ENCODE measurements around the gene SYNC.
"Not testable (repeated sequence)": the region's sequence is repeated elsewhere in the genome, so short reads cannot be mapped to it uniquely, and the experiment has no call there.

SYNC gene

DNA sequence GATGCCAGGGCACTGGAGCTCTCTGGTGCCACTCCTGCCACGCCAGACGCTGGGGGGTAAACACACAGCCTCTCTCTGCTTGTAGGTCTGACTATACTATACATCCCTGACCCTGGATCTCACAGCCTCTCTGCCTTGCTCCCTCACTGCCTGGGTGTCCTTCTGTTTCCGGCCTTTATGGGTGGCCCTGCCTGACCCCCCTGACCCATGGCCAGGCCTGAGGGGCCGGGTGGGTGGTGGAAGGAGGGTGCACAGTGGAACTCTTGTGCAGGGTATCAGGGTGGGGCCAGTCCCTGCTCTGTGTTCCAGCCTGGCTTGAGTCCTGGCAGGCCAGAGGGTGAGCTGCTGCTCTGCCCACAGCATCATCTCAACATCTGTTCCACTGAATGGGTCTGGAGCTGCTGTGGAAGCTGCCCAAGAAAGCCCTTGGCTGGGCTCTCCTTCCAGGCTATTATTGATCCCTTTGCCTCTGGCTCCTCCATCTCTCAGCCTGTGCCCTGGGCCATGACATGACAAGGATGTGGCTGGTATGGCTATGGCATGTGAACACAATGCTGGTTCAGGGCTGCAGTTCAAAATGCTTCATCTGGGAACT, 17.2 kb upstream of the SYNC start:
- DNase-seq, result no peak

DNA sequence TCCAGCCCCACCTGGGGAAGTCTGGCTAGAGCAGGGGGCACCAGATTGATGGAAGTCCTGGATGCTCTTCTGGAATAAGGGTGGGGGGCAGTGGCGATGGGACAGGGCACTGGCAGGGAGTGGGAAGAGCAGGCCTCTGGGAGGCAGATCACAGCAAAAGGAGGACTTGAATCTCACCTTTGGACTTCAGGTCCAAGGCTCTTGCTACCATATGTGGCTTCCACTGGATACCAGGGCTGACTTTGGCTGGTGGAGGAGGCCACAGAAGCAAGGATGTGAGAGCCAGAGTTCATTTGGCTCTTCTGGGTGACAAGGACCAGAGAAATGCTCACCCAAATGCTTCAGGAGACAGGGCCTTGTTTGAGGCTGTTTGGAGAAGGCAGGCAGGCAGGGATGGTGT, 16.0 kb upstream of the SYNC start:
- DNase-seq, result no peak

DNA sequence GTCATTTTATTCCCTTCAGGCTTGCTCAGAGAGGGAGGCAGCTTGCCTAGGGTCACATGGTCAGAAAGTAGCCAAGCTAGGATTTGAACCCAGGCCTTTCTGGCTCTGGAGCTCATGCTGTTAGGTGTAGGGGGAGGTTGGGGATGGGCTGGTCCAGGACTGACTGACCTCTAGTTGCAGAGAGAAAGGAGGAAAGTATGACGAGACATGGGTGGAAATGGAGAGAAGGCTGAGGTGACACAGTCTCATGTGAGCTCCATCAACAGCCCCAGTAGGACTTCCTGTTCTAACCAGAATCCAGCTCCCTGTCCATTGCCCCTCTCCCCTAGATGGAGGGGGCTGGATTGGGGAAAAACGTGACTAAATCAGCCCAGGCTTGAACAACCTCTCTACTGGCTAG, 15.5 kb upstream of the SYNC start:
- no peak for DNase-seq

DNA sequence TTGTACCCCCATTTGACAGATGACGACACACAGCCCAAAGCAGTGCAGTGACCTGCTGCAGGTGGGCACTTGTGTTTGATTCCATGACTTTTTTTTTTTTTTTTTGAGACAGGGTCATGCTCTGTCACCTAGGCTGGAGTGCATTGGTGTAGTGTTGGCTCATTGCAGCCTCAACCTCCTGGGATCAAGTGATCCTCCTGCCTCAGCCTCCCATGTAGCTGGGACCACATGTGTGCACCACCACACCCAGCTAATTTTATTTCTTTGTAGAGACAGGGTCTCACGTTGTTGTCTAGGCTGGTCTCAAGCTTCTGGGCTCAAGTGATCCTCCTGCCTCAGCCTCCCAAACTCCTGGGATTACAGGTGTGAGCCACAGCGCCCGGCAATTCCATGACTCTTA, 14.9 kb upstream of the SYNC start:
- DNase-seq, result no peak

DNA sequence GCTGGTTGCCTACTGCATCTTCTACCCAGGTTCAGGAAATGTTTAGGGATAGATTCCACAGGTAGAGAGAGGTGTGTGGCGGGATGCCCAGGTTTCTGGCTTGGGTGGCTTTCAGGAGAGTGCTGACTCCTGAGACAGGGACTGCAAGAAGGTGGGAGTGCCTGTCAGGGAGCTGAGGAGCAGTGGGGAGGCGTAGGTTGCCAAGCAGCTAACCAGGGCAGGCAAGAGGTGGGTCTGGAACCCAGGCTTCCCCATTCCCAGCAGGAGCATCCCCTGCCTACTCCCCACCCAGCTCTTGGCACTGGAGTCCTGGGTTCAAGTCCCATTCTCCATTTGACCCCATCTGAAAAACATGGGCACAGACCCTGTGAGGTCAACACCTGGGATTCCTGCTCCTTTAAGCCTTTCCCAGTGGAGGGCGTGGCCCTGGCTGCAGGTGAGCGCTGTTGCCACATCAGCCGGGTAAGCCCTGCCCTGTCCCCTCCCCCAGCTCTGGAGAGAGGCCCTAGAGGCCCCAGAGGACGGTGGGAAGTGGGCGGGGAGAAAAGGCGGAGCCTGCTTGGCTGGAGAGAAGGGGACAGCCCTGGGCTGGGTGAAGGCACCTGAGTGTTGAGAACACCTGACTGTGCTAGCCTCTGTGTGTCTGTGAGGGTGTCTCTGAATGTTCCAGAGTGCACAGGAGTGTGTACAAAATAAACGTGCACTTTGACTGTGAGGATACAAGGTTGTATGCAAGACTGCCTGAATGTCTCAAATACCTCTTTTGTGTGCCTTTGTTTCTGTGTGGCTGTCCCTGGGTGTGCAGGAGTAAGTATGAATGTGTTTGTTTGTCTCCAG, 14.0 kb upstream of the SYNC start:
- DNase-seq, result peak; percentile 46

DNA sequence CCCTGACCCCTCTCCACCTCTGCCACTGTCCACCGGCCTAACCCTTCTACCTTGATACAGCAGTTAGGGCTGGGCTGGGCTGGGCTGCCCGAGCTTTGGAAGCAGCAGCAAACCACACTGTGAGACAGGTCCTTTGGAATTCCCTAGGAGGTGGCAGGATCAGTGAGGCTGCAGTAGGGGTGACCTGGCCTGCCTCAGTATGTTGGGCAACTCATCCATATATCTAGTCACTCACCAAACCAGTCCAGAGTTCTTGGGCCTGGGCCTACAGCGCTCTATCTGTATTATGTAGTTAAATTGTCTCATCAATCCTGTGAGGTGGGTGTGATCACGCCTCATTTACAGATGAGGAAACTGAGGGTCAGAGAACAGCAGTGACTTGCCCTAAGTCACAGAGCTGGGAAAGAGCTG, 13.3 kb upstream of the SYNC start:
- no peak for DNase-seq

DNA sequence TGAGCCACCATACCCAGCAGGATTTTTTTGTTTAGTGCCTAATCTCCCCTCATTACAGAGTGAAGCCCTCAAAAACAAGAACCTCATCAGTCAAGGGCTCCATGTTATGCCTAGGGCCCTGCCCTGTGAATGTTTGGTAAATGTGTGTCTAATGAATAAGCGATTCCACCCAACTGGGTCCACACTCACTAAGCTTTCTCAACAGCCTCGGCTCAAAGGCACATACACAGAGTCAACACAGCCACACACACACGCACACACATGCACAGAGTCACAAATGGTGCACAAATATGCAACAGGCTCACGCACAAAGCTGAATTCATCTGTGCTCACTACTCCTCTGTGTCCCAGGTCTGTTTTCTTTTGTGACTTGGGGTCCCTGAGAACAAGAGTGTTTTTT, 11.7 kb upstream of the SYNC start:
- DNase-seq, result no peak

DNA sequence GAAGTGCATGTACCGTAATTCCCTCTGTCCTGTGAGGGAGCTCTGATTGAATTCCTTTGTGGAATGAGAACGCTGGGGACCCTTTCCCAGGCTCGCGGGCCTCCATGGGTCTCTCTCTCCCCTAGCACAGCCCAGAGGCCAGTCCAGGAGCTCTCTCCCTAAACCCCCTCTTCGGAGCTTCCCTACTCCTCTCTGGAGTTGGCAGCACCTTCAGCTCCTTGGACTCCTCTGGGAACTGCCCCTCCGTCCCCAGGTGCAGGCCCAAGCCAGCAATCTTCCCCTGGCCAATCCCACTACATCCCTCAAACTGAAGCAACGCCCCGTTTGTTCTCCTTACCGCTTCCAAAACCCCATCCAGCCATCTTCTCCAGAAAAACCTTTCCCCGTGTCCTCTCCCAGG, 10.5 kb upstream of the SYNC start:
- DNase-seq, result no peak

DNA sequence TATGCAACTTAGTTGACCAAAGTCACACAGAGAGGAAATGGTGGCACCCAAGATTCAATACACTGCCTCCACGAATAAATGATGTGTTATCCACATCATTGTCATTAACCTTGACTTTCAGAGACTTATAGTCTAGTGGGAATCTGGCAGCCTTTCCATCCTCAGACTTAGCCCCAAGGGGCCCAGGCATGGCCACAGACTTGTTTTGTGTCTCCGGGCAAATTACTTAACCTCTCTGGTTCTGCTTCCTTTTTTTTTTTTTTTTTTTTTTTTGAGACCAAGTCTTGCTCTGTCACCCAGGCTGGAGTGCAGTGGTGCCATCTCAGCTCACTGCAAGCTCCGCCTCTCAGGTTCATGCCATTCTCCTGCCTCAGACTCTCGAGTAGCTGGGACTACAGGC, 8.7 kb upstream of the SYNC start:
- DNase-seq, result not testable (repeated sequence)

DNA sequence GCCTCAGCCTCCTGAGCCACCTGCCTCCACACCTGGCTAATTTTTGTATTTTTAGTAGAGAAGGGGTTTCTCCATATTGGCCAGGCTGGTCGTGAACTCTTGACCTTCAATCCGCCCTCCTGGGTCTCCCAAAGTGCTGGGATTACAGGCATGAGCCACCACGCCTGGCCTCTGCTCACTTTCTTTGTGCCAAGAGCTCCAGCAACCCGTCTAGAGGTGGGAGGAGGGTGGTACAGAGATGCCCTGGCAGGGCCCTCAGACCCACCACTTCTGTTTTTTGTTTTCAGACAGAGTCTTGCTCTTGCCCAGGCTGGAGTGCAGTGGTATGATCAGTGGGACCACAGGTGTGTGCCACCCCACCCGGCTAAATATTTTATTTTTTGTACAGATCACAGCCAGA, 6.9 kb upstream of the SYNC start:
- no peak for DNase-seq

DNA sequence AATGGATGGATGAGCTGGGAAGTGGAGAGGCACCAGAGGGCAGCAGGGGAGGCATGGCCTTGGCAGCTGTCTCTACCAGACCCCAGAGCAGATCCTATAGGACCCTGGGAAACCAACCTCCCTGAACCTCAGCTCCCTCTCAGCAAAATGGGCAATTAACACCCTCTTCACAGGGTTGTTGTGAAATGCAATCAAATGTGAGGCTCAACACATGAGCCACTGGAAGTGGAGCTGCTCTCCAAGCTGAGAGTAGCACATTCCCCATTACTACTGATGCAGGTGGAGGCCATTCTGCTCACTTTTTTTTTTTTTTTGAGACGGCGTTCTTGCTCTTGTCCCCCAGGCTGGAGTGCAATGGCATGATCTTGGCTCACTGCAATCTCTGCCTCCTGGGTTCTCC, 6.5 kb upstream of the SYNC start:
- DNase-seq, result no peak

DNA sequence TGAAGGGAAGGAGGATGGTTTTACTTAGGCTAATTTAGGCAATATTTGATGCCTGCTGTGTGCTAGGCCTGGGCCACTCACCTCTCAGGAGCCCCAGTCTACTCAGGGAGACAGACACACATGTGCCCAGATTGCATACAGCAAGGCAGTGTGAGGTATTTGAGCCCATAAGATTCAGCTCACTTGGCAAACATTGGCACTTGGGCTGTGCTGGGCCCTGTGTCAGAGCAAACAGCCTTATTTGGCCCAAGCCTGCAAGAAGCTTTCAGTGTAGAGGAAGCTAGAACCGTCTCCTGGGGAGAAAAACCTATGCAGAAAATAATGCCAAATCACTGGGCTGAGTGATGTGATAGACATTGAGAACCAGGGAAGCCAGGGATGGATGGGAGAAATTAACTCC, 3.9 kb upstream of the SYNC start:
- DNase-seq, result no peak

DNA sequence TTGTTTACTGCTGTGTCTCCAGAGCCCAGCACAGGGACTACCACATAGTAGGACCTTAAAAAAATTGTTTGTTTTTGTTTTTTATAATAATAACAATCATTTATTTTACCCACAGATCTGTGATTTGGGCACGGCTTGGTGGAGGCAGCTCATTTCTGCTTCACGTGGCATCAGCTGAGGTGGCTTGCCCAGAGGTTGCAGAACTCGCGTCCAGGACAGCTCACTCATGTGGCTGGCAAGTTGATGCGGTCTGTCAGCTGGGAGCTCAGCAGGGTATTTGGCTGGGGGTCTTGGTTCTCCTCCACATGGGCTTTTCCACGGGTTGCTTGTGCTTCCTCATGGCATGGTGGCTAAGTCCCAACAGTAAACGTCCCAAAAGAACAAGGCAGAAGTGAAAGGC, 2.9 kb upstream of the SYNC start:
- DNase-seq, result no peak

DNA sequence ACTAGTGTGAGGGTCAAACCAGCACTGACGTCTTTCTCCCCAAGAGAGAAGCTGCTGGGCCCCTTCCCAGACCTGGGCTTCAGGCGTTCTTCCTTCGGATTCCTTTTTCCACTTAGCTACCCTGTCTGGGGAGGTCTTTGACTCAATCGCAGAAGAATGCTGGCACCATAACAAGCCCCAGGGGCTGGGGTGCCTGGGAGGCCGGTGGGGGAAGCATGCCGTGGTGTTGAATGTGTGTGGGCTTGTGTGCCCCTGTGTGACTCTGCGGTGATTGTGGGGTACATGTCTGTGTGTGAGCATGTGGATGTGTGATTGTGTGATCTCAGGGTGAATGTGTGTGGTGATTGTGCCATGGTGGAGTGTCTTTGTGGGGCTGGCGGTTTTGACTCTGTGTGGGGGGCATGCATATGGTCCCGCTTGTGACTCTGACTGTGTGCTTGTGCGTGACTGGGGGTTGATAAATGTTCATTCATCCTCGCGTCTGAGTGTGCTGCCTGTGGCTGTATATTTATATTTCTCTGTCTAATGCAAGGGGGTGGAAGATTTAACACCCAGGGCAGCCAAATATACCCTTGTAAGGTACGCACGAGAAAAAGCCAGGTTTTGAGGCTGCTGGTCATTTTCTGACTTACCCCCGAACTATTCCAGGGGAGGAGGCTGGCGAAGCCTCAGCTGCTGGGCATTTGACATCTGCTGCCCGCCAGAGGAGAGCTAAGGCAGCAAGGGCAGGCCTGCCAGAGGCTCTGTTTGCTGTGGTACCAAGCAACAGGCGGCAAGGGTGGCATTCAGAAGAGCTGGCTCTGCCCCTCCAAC, 1.1 kb upstream of the SYNC start:
- no peak for DNase-seq

DNA sequence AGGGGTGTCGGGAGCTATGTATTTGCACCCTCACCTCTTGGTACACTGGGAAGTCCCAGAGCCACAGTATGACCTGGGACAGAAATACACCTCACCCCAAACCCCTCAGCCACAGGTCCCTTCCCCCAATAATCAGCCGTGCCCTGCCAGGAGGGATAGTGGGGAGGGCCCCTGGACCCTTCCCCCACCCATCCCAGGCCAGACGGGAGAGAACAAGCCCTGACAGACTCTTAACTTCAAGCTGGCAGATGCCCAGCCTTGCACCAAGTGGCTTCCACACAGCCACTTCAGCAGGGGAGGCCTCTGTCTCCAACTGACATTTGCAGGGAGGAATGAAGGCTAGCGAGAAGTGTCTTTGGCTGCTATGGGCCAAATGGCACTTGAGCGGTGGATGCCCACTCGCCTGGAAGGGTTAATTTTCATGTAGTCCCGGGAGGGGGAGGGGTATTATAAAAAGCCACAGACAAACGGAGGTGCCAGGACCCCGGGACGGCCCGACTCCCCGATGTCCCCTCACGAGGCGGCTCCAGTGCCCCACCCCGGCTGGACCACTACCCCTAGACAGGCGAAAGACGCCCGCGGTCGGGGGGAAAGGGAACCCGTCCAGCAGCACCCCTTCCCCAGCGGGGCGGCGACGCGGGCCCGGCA, 495 bp downstream of the SYNC start:
- DNase-seq, result no peak

DNA sequence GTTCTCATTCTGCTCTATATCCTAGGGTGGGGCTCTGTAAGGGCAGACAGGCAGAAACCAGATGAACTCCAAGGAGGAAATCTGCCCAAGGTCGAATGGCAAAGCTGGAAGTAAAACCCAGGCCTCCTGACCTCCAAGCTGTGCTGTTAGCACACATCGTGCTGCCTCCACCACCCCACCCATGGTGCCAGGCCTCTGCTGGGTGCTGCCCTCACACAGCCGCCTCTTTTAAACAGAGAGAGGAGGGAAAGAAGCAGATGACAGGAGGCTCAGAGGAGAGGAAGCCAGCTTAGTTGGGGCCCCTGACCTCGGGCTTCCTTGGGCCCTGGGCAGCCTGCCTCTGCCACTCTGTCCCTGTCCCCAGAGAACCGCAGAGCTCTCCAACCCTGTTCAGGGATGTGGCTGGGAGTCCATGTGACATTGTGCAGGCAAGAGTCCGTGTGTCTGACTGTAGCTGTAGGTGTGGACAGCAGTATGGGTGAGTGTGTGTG, 1.1 kb downstream of the SYNC start:
- no peak for DNase-seq

DNA sequence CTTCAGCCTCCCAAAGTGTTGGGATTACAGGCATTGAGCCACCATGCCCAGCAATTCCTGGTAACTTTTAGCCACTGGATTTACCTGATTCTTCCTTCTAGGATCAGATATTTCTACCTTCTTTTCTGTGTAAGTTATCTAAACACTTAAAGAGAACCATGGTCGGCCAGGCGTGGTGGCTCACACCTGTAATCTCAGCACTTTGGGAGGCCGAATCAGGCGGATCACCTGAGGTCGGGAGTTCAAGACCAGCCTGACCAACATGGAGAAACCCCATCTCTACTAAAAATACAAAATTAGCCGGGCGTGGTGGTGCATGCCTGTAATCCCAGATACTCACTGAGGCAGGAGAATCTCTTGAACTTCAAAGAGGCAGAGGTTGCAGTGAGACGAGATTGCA, 5.6 kb downstream of the SYNC start:
- not testable (repeated sequence) for DNase-seq

DNA sequence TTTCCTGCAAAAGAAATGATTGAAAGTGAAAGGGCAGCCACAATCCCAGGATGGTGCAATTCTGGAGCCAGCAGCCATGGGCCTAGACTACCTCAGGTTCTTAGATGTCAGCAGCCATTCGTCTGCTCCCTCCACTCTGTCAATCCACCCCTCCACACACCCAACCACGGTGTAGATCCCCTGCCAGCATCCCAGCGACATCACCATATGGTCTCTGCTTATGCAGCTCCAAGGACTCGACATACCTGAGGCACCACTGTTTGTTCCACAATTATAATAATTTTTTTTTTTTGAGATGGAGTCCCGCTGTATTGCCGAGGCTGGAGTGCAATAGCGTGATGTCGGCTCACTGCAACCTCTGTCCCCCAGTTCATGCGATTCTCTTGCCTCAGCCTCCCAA, 6.5 kb downstream of the SYNC start:
- DNase-seq, result no peak

DNA sequence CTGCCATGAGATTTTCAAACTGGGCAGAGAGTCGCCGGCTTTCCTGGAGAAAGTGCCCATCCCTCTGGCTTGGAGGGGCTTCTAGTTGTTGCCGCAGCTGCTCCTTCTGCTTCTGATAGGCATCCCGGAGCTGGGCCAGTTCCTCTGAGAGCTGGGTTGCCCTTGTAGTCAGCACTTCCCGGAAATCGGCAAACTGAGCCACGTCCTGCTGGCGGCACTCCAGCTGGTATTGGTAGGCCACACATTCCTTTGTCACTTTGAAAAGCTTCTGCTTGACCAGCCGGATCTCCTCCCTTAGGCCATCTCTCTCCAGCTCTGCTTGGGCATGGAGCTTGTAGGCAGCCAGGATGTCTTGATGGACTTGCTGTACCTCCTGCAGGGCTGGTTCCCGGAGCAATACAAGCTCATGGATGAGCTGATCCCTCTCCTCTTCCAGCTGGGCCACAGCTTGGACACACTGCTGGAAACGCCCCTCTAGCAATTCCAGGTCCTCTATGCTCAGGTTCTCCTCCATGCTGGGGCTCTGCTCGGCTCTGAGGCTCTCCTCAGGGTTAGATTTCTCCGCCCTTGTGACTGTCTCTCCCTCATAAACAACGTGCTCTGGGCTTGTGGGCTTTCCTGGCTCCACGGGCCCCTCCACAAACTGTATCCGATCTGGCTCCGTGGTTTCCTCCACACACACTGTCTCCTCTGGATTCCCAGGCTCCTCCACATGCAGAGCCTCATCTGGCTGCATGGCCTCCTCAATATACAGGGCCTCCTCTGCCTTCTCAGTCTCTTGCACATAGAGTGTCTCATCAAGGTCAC, 7.3 kb downstream of the SYNC start:
- no peak for DNase-seq

DNA sequence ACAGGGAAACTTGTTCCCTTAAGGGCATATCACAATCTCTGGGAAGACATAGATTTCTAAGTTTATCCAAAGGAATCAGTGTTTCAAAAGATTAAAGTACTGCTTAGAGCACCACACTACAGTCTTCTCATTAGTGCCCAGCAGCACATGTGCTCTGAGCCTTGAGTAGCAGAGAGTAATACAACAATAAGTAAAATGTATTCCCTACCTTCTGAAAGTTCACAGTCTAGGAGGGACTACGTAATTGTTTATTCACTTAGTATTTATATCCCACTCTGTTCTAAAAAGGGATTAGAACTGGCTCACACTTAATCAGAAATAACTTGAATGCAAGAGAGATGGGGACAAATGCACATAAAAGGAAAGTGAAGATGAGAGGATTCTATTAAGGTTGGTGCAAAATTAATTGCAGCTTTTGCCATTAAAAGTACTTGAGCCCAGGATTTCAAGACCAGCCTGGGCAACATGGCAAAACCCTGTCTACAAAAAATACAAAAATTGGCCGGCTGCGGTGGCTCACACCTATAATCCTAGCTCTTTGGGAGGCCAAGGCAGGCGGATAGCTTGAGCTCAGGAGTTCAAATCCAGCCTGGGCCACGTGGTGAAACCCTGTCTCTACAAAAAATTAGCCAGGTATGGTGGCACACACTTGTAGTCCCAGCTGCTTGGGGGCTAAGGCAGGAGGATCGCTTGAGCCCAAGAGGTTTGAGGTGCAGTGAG, 9.0 kb downstream of the SYNC start:
- no peak for DNase-seq

DNA sequence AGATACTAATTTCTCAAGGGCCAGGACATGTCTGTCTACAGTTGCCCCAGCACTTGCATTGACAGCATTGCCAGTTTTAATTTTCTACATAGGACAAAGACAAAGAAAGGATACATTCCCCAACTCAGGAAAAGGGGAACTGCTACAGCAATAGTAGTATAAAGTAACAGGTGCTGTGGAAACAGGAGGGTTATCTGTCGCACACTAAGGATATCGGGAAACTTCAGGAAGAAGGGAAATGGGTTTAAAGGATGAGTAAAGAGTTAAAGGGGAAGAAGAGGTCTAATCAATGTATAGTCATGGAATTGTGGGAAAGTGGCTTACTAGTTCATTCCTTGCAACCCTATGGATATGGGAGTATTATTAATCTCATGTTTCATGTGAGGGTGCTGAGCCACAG, 16.2 kb downstream of the SYNC start:
- no peak for DNase-seq

DNA sequence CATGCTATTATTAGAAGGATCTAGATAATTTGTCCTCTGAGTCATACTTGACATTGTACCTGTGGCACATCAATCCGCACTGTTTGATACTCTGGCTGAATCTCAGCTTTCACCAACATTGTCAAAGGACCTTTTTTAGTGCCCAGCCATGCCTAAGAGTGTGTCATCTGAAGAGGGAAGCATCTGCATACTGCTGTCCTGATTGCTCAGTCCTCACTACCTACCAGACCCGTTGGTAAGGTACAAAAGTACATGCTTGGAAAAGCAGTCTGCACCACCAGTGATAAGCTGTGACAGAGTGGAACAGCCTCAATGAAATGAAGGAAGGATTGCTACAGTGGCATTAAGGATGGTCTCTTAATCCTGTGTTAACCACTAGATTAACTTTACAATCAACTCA, 17.1 kb downstream of the SYNC start:
- DNase-seq, result no peak

Measured in activated CD4-positive, alpha-beta T cell treated with anti-CD3 and anti-CD28 coated beads, Interleukin-2, amount 50 U/mL, for 1 hour (primary cell).